GF-D8 (cell line): ENCODE data around the gene MNX1.

Source experiments
- DNase-seq: peaks from one replicate; lab custom pipeline; 2025; lab: John Stamatoyannopoulos, UW

MNX1 gene

DNA sequence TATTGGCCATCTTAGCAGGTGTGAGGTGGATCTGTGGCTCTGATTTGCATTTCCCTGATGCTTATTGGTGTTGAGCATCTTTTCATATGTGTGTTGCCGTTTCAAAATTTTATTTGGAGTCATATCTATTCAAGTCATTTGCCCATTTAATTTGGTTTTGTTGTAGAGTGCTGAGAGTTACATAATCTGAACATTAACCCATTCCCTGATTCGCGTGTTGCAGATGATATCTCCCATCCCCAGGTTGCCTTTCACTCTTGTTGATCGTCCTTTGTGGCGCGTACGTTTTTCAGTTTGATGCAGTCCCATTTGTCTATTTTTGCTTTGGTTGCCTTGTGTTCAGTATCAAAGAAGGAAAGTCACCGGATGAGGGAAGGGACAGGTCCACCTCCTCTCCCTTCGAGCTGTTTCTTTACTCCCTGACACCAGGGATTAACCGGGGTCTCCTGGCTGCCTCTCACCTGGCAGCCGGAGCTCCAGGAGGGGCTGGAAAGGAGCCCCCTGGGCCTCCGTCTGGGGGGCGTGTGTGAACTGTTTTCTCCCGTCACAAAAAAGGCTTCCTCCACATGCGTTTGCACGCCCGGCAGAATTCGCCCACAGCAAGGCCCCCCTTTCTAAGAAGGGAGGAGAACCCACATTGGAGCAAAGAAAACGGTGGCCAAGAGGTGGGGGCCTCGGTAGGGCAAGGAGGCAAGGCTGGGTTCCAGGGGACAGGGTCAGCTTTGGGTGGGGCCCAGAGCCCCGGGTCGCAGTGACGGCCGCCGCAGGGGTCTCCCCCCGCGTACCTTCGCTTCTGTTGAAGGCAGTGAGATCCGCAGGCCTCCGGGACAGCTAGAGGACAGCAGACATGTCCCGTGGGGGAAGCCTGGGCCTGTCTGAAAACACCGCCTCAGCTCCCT lies 8.3 kb downstream of the MNX1 start:
- no peak for DNase-seq

- DNase-seq = no peak
Measured at GRCh38 chr7:157000741-157001653, 9.5 kb downstream of the MNX1 start.

- no peak for DNase-seq
Measured at GRCh38 chr7:156999958-157000726, 10.3 kb downstream of the MNX1 start.

DNA sequence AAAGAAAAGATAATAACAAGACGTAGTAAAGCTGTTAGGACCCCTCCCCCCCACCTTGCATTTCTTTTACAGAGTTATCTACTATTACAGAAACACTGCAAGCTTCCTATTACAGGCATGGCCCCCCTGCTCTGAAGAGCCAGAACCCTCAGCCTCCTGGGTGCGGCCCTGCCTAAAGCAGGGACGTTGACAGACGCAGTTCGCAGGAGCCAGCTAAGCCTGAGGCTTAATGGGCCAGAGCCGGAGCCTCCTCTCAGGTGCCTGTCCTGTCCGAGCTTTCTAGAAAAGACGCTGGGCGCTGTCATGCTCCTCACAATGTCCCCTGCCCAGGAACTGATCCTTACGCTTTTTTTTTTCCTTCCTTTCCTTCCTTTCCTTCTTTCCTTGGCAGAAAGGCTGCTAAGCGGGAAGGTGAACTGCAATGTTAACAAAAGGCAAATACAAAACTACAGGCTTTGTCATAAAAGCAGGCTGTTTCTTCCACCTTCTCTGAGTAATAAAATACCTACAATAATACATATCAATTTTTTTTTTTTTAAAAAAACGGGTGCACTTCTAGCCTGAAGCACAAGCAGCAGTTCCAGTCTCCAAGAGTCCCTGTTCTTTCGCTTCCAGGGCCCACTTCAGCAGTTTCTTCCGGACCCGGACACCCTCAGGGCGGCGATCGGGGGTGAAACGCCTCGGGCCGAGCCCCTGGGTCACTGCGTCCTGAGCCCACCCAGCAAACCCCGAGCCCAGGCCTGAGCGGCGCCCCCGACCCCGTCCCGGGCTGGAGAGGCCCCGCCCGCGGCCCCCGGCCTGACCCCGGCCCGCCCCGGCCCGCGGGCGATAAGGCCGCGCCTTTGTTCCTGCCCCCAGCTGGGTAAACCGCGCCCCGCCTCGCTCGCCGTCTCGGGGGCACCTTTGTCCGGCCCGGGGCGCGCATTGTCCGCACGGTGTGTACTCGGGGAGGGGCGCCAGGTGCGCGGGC lies 11.2 kb downstream of the MNX1 start:
- no peak for DNase-seq

GRCh38 chr7:156994417-156994816 lies 16.0 kb downstream of the MNX1 start:
- DNase-seq = no peak

- no peak for DNase-seq
Measured at GRCh38 chr7:156993925-156994235, 16.6 kb downstream of the MNX1 start.

DNA sequence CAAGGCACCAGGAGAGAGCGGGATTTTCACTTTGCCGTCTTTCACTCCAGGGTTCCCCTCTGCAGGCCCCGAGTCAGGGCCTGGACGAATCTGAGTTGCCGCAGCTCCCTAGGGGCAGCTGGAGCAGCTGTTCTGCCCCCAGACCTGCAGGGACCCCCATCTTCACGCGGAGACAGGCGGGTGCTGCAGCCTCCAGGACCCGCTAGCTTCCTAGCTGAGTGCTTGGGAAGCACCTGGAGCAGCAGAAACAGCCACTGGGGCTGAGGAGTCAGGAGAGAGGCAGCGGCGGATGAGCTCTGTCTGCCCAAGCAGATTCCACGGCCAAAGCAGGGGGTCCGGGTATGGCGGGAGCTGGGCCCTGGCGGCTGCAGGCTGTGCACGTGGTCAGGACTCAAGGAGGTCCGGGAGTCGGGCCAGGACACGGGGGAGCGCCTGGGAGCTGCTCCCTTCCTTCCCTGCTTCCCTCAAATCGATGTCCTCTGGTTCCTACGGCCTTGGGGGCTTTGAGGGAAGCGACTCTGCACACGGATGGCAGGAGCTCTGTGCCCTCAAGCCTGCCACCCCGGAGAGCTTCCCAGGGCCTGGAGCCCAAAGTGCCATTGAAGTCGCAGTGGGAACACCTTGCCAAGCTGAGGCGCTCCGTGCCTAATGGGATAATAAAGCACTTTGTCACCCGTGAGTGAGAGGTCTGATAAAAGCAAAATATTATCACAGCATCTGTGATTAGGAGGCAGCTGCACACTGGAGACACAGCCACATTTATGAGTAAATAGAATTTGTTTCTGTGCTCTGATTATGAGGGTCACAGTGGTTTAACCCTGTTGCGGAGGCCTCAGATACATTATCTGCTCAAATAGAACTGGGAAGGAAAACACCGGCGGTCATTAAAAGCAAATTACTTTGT lies 17.2 kb downstream of the MNX1 start:
- DNase-seq = no peak

DNA sequence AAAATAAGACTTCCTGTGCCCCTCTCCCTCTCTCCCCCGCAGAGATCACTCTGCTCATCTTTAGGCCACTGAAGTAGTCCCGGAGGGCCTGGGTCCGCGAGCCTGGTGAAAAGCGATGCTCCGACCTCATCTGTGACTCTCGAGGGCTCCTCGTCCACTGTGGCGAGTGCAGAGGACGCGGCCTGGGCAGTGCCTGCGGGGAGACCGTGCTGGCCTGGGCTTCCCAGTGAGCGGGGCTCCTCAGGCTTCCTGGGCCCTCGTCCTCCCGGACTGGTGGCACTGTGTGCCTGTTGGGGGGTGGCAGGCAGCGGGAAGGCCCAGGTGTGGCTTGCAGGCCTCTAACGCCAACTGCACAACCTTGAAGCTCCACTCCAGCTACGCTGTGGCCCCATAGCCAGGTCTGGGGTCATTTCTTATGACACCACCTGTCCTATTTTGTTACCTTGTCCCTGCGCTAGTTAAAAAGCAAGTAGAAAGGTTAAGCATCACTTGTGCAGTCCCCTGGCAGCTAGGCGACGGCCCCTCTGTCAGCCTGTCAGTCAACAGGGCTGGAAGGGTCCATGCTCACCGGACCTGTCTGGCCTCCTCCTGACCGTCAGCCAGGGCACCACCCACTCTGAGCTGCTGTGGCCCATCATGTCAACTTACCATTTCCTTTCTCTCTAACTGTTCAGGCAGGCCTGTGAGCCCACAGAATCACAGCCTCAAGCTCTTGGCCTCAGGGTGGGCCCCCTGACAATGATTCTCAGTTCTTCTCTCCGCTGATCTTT lies 20.5 kb downstream of the MNX1 start:
- DNase-seq = no peak

- no peak for DNase-seq
Measured at GRCh38 chr7:156988343-156989185, 21.9 kb downstream of the MNX1 start.

- no peak for DNase-seq
Measured at GRCh38 chr7:156986378-156986777, 24.1 kb downstream of the MNX1 start.

- no peak for DNase-seq
Measured at GRCh38 chr7:156985101-156985992, 25.1 kb downstream of the MNX1 start.

- no peak for DNase-seq
Measured at GRCh38 chr7:156984174-156984891, 26.1 kb downstream of the MNX1 start.

GRCh38 chr7:156979711-156980110 lies 30.8 kb downstream of the MNX1 start:
- DNase-seq = no peak

GRCh38 chr7:156979007-156979606 lies 31.4 kb downstream of the MNX1 start:
- DNase-seq = no peak

DNA sequence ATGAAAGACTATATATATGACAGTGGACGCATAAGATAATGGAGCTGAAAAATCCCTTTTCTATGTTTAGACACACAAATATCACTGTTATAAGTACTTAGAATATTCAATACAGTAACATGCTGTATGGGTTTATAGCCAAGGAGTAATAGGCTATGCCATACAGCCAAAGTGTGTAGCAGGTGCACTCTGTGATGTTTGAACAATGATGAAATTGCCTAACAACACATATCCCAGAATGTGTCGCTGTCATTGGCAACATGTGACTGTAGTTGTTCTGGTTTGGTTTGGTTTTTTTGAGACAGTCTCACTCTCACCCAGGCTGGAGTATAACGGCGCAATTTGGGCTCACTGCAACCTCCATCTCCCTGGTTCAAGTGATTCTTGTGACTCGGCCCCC lies 34.8 kb downstream of the MNX1 start:
- DNase-seq = no peak

GRCh38 chr7:156969972-156970420 lies 40.5 kb downstream of the MNX1 start:
- DNase-seq = no peak
